ENCODE measurements around the gene RALGAPA1. TPM values are rescaled to one million over a fixed set of nuclear protein-coding genes. Genes with fewer than 3 reads are reported as not detected.

Gene RALGAPA1
- total and polyA plus RNA-seq, 2 donors (not counting 1 experiment from before 2014, with no cell fraction given): 17.3 to 94.0 TPM

GRCh38 chr14:35576856-35577255, 232.2 kb downstream of the RALGAPA1 start:
- no peak overlapping the region for H3K9ac ChIP-seq (ENCODE audit: low read length)
- TF ChIP-seq CTCF (IDR thresholded peaks at IDR 0.05): no peak
- TF ChIP-seq EZH2 (IDR thresholded peaks at IDR 0.05; ENCODE audit: borderline replicate concordance, insufficient read depth, low read depth, low read length, poor library complexity, severe bottlenecking): no peak
- no peak overlapping the region for H3K4me2 ChIP-seq (replicated peaks; ENCODE audit: low read depth, low read length, poor library complexity, severe bottlenecking)
- ATAC-seq (ENCODE audit: low read depth): no peak
- intact Hi-C loops (cut with micrococcal nuclease): no loop called here
- no peaks in the 10 kb centered on the region for H3K9me3 Mint-ChIP-seq (ENCODE audit: insufficient read depth)
- no peaks in the 10 kb centered on the region for H3K79me2 ChIP-seq (ENCODE audit: control insufficient read depth, insufficient read depth, low read length)
- H4K20me1 ChIP-seq (ENCODE audit: control insufficient read depth, insufficient read depth, low read length, poor library complexity, severe bottlenecking): no peaks in the 10 kb centered on the region
- H3K4me1 Mint-ChIP-seq: no peaks in the 10 kb centered on the region
- DNase-seq: no peak
- CTCF ChIA-PET: no interaction called here
- no peak overlapping the region for H3K4me3 Mint-ChIP-seq
- peaks cover 0 to 3% of the 10 kb centered on the region in 2 experiments for H3K36me3 ChIP-seq (replicated peaks in 1 of 2; ENCODE audit: control extremely low read depth in 1 of 2, control insufficient read depth in 1 of 2, extremely low read depth in 1 of 2, insufficient read depth in 2 of 2, low read length in 1 of 2)
- POLR2A ChIA-PET: no interaction called here
- no peak overlapping the region for H2AFZ ChIP-seq (ENCODE audit: insufficient read depth, low read depth, low read length, poor library complexity, severe bottlenecking)
- H3K4me3 ChIP-seq (ENCODE audit: control extremely low read depth in 1 of 5, extremely low read depth in 1 of 5, insufficient read depth in 1 of 5, low read depth in 2 of 5, low read length in 4 of 5): no peak overlapping the region
- no peaks in the 10 kb centered on the region for H3K27me3 Mint-ChIP-seq
- no peaks in the 10 kb centered on the region for H3K4me1 ChIP-seq (ENCODE audit: control insufficient read depth in 2 of 2, insufficient read depth in 2 of 2, low read length in 2 of 2)
- H3K27me3 ChIP-seq (replicated peaks in 1 of 4; ENCODE audit: control extremely low read depth in 1 of 4, control insufficient read depth in 3 of 4, insufficient read depth in 4 of 4, low read length in 3 of 4): no peaks in the 10 kb centered on the region
- H3K27ac Mint-ChIP-seq: no peak overlapping the region
- H3K27ac ChIP-seq (ENCODE audit: low read length in 2 of 2): no peak overlapping the region
- H3K9me3 ChIP-seq (ENCODE audit: control extremely low read depth in 1 of 3, control insufficient read depth in 2 of 3, insufficient read depth in 1 of 3, low read length in 2 of 3): no peaks in the 10 kb centered on the region
- no CpG with 5 or more reads among the region's 1 CpG for WGBS (ENCODE audit: insufficient coverage)

GRCh38 chr14:35576260-35576659, 232.8 kb downstream of the RALGAPA1 start:
- Mint-ChIP-seq H3K27ac (no peak overlapping the region), H3K27me3 (no peaks in the 10 kb centered on the region), H3K9me3 (ENCODE audit: insufficient read depth) (no peaks in the 10 kb centered on the region), H3K4me3 (no peak overlapping the region), H3K4me1 (no peaks in the 10 kb centered on the region)
- no peaks in the 10 kb centered on the region for H3K27me3 ChIP-seq (replicated peaks in 1 of 4; ENCODE audit: control extremely low read depth in 1 of 4, control insufficient read depth in 3 of 4, insufficient read depth in 4 of 4, low read length in 3 of 4)
- H3K4me1 ChIP-seq (ENCODE audit: control insufficient read depth in 2 of 2, insufficient read depth in 2 of 2, low read length in 2 of 2): no peaks in the 10 kb centered on the region
- no peak for TF ChIP-seq EZH2 (IDR thresholded peaks at IDR 0.05; ENCODE audit: borderline replicate concordance, insufficient read depth, low read depth, low read length, poor library complexity, severe bottlenecking)
- TF ChIP-seq CTCF (IDR thresholded peaks at IDR 0.05): no peak
- CTCF ChIA-PET: no interaction called here
- peaks cover 0 to 3% of the 10 kb centered on the region in 2 experiments for H3K36me3 ChIP-seq (replicated peaks in 1 of 2; ENCODE audit: control extremely low read depth in 1 of 2, control insufficient read depth in 1 of 2, extremely low read depth in 1 of 2, insufficient read depth in 2 of 2, low read length in 1 of 2)
- no peak overlapping the region for H3K27ac ChIP-seq (ENCODE audit: low read length in 2 of 2)
- DNase-seq (no peak), ATAC-seq (ENCODE audit: low read depth) (no peak)
- H3K4me2 ChIP-seq (replicated peaks; ENCODE audit: low read depth, low read length, poor library complexity, severe bottlenecking): no peak overlapping the region
- POLR2A ChIA-PET: no interaction called here
- no peaks in the 10 kb centered on the region for H3K79me2 ChIP-seq (ENCODE audit: control insufficient read depth, insufficient read depth, low read length)
- H2AFZ ChIP-seq (ENCODE audit: insufficient read depth, low read depth, low read length, poor library complexity, severe bottlenecking): no peak overlapping the region
- intact Hi-C loops (cut with micrococcal nuclease): no loop called here
- H4K20me1 ChIP-seq (ENCODE audit: control insufficient read depth, insufficient read depth, low read length, poor library complexity, severe bottlenecking): no peaks in the 10 kb centered on the region
- H3K9ac ChIP-seq (ENCODE audit: low read length): no peak overlapping the region
- no peaks in the 10 kb centered on the region for H3K9me3 ChIP-seq (ENCODE audit: control extremely low read depth in 1 of 3, control insufficient read depth in 2 of 3, insufficient read depth in 1 of 3, low read length in 2 of 3)
- H3K4me3 ChIP-seq (ENCODE audit: control extremely low read depth in 1 of 5, extremely low read depth in 1 of 5, insufficient read depth in 1 of 5, low read depth in 2 of 5, low read length in 4 of 5): no peak overlapping the region
